CD4-positive, alpha-beta T cell (primary cell): ENCODE results near the gene ZNF469. TPM values are rescaled to one million over a fixed set of nuclear protein-coding genes. Genes with fewer than 3 reads are reported as not detected.

Experiments used
- ATAC-seq: fragments of 200-7000 bp; cut with Tn5 transposase; one replicate; pipeline ENCODE4 v1.10.0; 2022; ENCODE audit warnings: mild to moderate bottlenecking; ENCODE audit not compliant: poor library complexity
- CTCF ChIA-PET: fragments of 350-600 bp; sonication (Branson Sonifier 250); formaldehyde crosslinking; loops from one replicate; lab custom pipeline; 2021; ENCODE audit warnings: antibody characterized with exemption, inconsistent platforms; lab: Charles Lee
- POLR2A ChIA-PET: fragments of 350-600 bp; sonication (Branson Sonifier 250); formaldehyde crosslinking; loops from one replicate; lab custom pipeline; 2021; ENCODE audit warnings: antibody characterized with exemption, inconsistent platforms; lab: Charles Lee
- DNase-seq, 14 experiments: peaks; one replicate each; pipeline ENCODE4 v3.0.0-alpha.2; 2013 to 2020; ENCODE audit warnings: mixed read lengths in 2 of 14
- H3K27ac ChIP-seq, 2 donors: one replicate each; pipeline versions ENCODE4 v1.5.1 to v1.7.0; 2013; ENCODE audit warnings: low read length in 2 of 2, low read depth in 1 of 2, mild to moderate bottlenecking in 1 of 2
- H3K27me3 ChIP-seq, 2 experiments: 1 replicate in 1 of 2; 2 replicates in 1 of 2; pipeline versions ENCODE4 v1.6.1 to v1.7.0; 2013; ENCODE audit warnings: low read length in 2 of 2, control low read depth in 1 of 2, mild to moderate bottlenecking in 1 of 2, moderate library complexity in 1 of 2; ENCODE audit not compliant: insufficient read depth in 2 of 2, control insufficient read depth in 1 of 2
- H3K36me3 ChIP-seq: one replicate; pipeline ENCODE4 v1.6.1; 2013; ENCODE audit warnings: low read length, control low read depth; ENCODE audit not compliant: insufficient read depth
- H3K4me1 ChIP-seq: one replicate; pipeline ENCODE4 v1.6.1; 2013; ENCODE audit warnings: low read length, control low read depth; ENCODE audit not compliant: insufficient read depth
- H3K4me3 ChIP-seq: one replicate; pipeline ENCODE4 v1.5.1; 2013; ENCODE audit warnings: mild to moderate bottlenecking, low read length, moderate library complexity
- H3K9me3 ChIP-seq, 2 experiments: 1 replicate in 1 of 2; 2 replicates in 1 of 2; pipeline versions ENCODE4 v1.6.1 to v1.7.0; 2013; ENCODE audit warnings: low read length in 2 of 2, mild to moderate bottlenecking in 2 of 2, control low read depth in 1 of 2, moderate library complexity in 1 of 2; ENCODE audit not compliant: control insufficient read depth in 1 of 2, insufficient read depth in 1 of 2
- H3K27ac Mint-ChIP-seq: one replicate; pipeline ENCODE4 v1.8.0; 2020; ENCODE audit warnings: mixed read lengths
- H3K27me3 Mint-ChIP-seq: one replicate; pipeline ENCODE4 v1.8.0; 2021; ENCODE audit warnings: mixed read lengths
- H3K36me3 Mint-ChIP-seq: one replicate; pipeline ENCODE4 v1.8.0; 2021; ENCODE audit warnings: low read depth, mixed read lengths
- H3K4me1 Mint-ChIP-seq: one replicate; pipeline ENCODE4 v1.8.0; 2021; ENCODE audit warnings: low read depth, mixed read lengths
- H3K4me3 Mint-ChIP-seq: one replicate; pipeline ENCODE4 v1.8.0; 2020; ENCODE audit warnings: mild to moderate bottlenecking, mixed read lengths
- H3K9me3 Mint-ChIP-seq: one replicate; pipeline ENCODE4 v1.8.0; 2020; ENCODE audit warnings: mixed read lengths
- CTCF ChIP-seq: fragments of 200-600 bp; IDR thresholded peaks from one replicate; pipeline ENCODE4 v1.8.0; 2022; ENCODE audit warnings: antibody characterized with exemption, mild to moderate bottlenecking
- intact Hi-C, 2 experiments: fragments of 100-400 bp; cut with DNase I in 1 of 2; cut with micrococcal nuclease in 1 of 2; formaldehyde crosslinking; loops; one replicate each; pipeline versions ENCODE4 v1.15.1 to v1.9.0; 2023 to 2025; cut with DNase I, micrococcal nuclease
- total RNA-seq, 174 experiments: library from RNA in 2 of 174; stranded (reverse) in 2 of 174; gene quantifications; one replicate each; pipeline ENCODE4 v1.2.3 and lab custom pipeline; 2021 to 2026

Gene ZNF469
- total RNA-seq, 2 experiments from 2014 or later, result 0.74 to 0.75 TPM

DNA sequence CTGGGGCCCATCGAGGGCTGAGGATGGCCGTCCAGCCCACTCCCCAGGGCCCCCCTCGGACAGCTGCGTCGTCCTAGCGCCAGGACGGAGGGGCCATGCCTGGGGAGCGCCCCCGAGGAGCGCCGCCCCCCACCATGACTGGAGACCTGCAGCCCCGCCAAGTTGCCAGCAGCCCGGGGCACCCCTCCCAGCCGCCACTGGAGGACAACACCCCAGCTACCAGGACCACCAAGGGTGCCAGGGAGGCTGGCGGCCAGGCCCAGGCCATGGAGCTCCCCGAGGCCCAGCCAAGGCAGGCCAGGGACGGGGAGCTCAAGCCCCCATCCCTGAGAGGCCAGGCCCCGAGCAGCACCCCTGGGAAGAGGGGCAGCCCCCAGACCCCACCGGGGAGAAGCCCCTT, 44.6 kb downstream of the ZNF469 start:
- Mint-ChIP-seq H3K27ac (no peak overlapping the region), H3K4me3 (no peak overlapping the region), H3K4me1 (no peaks in the 10 kb centered on the region), H3K27me3 (no peaks in the 10 kb centered on the region), H3K9me3 (no peaks in the 10 kb centered on the region), H3K36me3 (no peaks in the 10 kb centered on the region)
- no peak overlapping the region for H3K4me3 ChIP-seq
- POLR2A ChIA-PET, result no interaction called here
- no peaks in the 10 kb centered on the region for H3K36me3 ChIP-seq
- TF ChIP-seq CTCF, result no peak
- intact Hi-C loops, result no loop called here
- DNase-seq, result no peak
- H3K27ac ChIP-seq, result no peak overlapping the region
- CTCF ChIA-PET, result no interaction called here
- no peaks in the 10 kb centered on the region for H3K9me3 ChIP-seq
- peaks cover 0 to 8% of the 10 kb centered on the region in 2 experiments for H3K27me3 ChIP-seq
- peaks cover 21% of the 10 kb centered on the region for H3K4me1 ChIP-seq
- ATAC-seq, result no peak

- Histone ChIP-seq H3K4me3 (no peak overlapping the region), H3K36me3 (no peaks in the 10 kb centered on the region), H3K4me1 (peaks cover 21% of the 10 kb centered on the region), H3K9me3 (peaks cover 0 to 1% of the 10 kb centered on the region in 2 experiments), H3K27ac (no peak overlapping the region), H3K27me3 (peaks cover 0 to 8% of the 10 kb centered on the region in 2 experiments)
- no peak for ATAC-seq
- POLR2A ChIA-PET, result no interaction called here
- Mint-ChIP-seq H3K27ac (no peak overlapping the region), H3K9me3 (no peaks in the 10 kb centered on the region), H3K27me3 (no peaks in the 10 kb centered on the region), H3K4me3 (no peak overlapping the region), H3K4me1 (no peaks in the 10 kb centered on the region), H3K36me3 (no peaks in the 10 kb centered on the region)
- no peak for DNase-seq
- CTCF ChIA-PET, result no interaction called here
- TF ChIP-seq CTCF, result no peak
- intact Hi-C loops, result no loop called here
Measured at GRCh38 chr16:88428156-88428555, 45.4 kb downstream of the ZNF469 start.

DNA sequence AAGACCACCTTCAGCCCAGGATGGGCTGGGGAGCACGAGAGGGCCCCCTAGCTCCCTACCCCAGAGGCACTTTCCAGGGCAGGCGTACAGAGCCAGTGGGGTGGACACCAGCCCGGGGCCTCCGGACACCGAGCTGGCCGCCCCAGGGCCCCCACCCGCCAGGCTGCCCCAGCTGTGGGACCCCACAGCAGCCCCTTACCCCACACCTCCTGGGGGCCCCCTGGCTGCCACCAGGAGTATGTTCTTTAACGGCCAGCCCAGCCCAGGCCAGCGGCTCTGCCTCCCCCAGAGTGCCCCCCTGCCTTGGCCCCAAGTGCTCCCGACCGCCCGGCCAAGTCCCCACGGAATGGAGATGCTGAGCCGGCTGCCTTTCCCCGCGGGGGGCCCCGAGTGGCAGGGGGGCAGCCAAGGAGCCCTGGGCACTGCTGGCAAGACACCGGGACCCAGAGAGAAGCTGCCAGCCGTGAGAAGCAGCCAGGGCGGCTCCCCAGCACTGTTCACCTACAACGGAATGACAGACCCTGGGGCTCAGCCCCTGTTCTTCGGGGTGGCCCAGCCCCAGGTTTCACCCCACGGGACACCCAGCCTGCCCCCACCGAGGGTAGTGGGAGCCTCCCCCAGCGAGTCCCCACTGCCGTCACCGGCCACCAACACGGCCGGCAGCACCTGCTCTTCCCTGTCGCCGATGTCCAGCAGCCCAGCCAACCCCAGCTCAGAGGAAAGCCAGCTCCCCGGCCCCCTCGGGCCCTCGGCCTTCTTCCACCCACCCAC, 46.0 kb downstream of the ZNF469 start:
- TF ChIP-seq CTCF, result no peak
- H3K36me3 Mint-ChIP-seq, result no peaks in the 10 kb centered on the region
- no peak overlapping the region for H3K4me3 ChIP-seq
- ChIA-PET POLR2A (no interaction called here), CTCF (no interaction called here)
- peaks cover 0 to 3% of the 10 kb centered on the region in 2 experiments for H3K9me3 ChIP-seq
- H3K27ac ChIP-seq, result no peak overlapping the region
- peaks cover 21% of the 10 kb centered on the region for H3K4me1 ChIP-seq
- no peaks in the 10 kb centered on the region for H3K9me3 Mint-ChIP-seq
- intact Hi-C loops, result no loop called here
- H3K4me3 Mint-ChIP-seq, result no peak overlapping the region
- H3K27me3 Mint-ChIP-seq, result no peaks in the 10 kb centered on the region
- H3K27me3 ChIP-seq, result peaks cover 0 to 8% of the 10 kb centered on the region in 2 experiments
- H3K36me3 ChIP-seq, result no peaks in the 10 kb centered on the region
- DNase-seq (peak in 1 of 14 experiments; percentile 25), ATAC-seq (no peak)
- no peaks in the 10 kb centered on the region for H3K4me1 Mint-ChIP-seq
- no peak overlapping the region for H3K27ac Mint-ChIP-seq
